ENCODE data around the gene NCKAP5.

NCKAP5 gene

DNA sequence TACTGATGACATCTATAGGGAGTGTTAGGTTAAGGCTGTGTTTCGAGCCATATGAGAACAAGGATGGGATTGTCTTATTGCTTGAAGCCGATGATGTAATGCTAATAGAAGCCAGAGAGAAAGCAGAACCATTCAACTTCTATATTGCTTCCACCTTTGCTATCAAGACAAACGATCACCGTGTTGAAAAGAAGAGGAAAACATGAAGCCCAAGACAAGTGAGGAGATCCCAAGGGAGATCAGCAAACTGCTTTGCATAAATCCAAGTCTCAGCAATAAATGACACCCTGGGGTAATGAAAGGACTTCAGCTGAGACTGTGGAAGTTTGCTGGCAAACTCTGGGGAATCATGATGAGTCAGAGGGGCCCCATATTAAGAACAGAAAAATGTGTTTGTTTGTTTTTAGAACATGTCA, 206.2 kb downstream of the NCKAP5 start:
- H2AK5ac ChIP-seq (ENCODE audit: low read length, severe bottlenecking) = no peak overlapping the region
- H3K79me1 ChIP-seq (replicated peaks; ENCODE audit: low read length, poor library complexity, severe bottlenecking) = peaks cover 1% of the 10 kb centered on the region
- no peak overlapping the region for H3K14ac ChIP-seq (ENCODE audit: low read length in 2 of 2)
- H3K9me3 ChIP-seq (ENCODE audit: control insufficient read depth, low read length) = no peaks in the 10 kb centered on the region
- H2BK120ac ChIP-seq (ENCODE audit: low read depth, low read length) = no peak overlapping the region
- no peaks in the 10 kb centered on the region for H3K36me3 ChIP-seq (ENCODE audit: control insufficient read depth in 1 of 2, insufficient read depth in 2 of 2, low read depth in 1 of 2, low read length in 2 of 2)
- 32% methylated on average over 3 of the region's 4 CpGs for WGBS
- H4K8ac ChIP-seq (ENCODE audit: low read length) = no peak overlapping the region
- no peak overlapping the region for H3K4me3 ChIP-seq (ENCODE audit: insufficient read depth in 1 of 2, low read depth in 1 of 2, low read length in 2 of 2)
- H4K91ac ChIP-seq (ENCODE audit: low read length) = no peak overlapping the region
- H2BK15ac ChIP-seq (ENCODE audit: low read depth, poor library complexity, severe bottlenecking) = no peak overlapping the region
- DNase-seq = peak; percentile 30
- no peaks in the 10 kb centered on the region for H3K27me3 ChIP-seq (ENCODE audit: control insufficient read depth in 1 of 2, insufficient read depth in 1 of 2, low read length in 2 of 2)
- H3K4me2 ChIP-seq (ENCODE audit: low read length, poor library complexity, severe bottlenecking) = peak overlapping the region; percentile 45
- H3K9ac ChIP-seq (ENCODE audit: low read length) = no peak overlapping the region
- no peak overlapping the region for H3K4ac ChIP-seq (ENCODE audit: low read depth in 1 of 2, low read length in 2 of 2)
- no peak overlapping the region for H2BK12ac ChIP-seq (ENCODE audit: low read length in 2 of 2)
- H3K18ac ChIP-seq (ENCODE audit: low read depth in 1 of 2, low read length in 2 of 2) = no peak overlapping the region
- H3K23ac ChIP-seq (ENCODE audit: low read length in 2 of 2) = no peak overlapping the region
- H3K4me1 ChIP-seq (ENCODE audit: control insufficient read depth, insufficient read depth, low read depth, low read length) = no peaks in the 10 kb centered on the region
- no peak overlapping the region for H2BK5ac ChIP-seq (ENCODE audit: low read depth, low read length, poor library complexity, severe bottlenecking)
- H2AFZ ChIP-seq (ENCODE audit: low read depth, low read length) = no peak overlapping the region
- peak overlapping the region; percentile 13 for H3K27ac ChIP-seq (ENCODE audit: low read length, poor library complexity, severe bottlenecking)

DNA sequence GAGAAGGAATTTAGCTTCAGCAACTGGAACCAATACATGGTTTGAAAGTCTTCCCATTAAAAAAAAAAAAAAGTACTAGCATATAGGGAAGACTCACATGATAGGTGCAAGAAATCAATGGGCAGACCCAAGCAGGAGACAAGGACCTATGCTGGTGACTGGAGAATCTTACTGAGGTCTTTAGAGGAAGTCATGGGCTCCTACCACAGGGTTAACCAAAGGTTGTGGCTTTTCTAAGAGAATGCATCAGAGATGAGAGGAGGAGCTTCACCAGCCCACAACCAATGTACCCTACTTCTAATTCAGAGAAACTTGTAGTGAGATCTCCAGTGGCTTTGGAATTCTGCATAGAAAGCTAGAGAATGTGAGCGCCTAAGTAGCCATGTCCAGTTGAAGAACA, 207.4 kb downstream of the NCKAP5 start:
- no peak overlapping the region for H3K23ac ChIP-seq (ENCODE audit: low read length in 2 of 2)
- H3K4me2 ChIP-seq (ENCODE audit: low read length, poor library complexity, severe bottlenecking) = no peak overlapping the region
- no peaks in the 10 kb centered on the region for H3K36me3 ChIP-seq (ENCODE audit: control insufficient read depth in 1 of 2, insufficient read depth in 2 of 2, low read depth in 1 of 2, low read length in 2 of 2)
- H2BK15ac ChIP-seq (ENCODE audit: low read depth, poor library complexity, severe bottlenecking) = no peak overlapping the region
- H3K14ac ChIP-seq (ENCODE audit: low read length in 2 of 2) = no peak overlapping the region
- 79% methylated on average over 1 of the region's 1 CpG for WGBS
- no peak overlapping the region for H3K9ac ChIP-seq (ENCODE audit: low read length)
- H4K8ac ChIP-seq (ENCODE audit: low read length) = no peak overlapping the region
- H3K9me3 ChIP-seq (ENCODE audit: control insufficient read depth, low read length) = no peaks in the 10 kb centered on the region
- peaks cover 1% of the 10 kb centered on the region for H3K79me1 ChIP-seq (replicated peaks; ENCODE audit: low read length, poor library complexity, severe bottlenecking)
- no peak overlapping the region for H2BK12ac ChIP-seq (ENCODE audit: low read length in 2 of 2)
- H3K4me1 ChIP-seq (ENCODE audit: control insufficient read depth, insufficient read depth, low read depth, low read length) = no peaks in the 10 kb centered on the region
- H2AK5ac ChIP-seq (ENCODE audit: low read length, severe bottlenecking) = no peak overlapping the region
- no peak overlapping the region for H2BK5ac ChIP-seq (ENCODE audit: low read depth, low read length, poor library complexity, severe bottlenecking)
- no peak overlapping the region for H3K18ac ChIP-seq (ENCODE audit: low read depth in 1 of 2, low read length in 2 of 2)
- H2AFZ ChIP-seq (ENCODE audit: low read depth, low read length) = no peak overlapping the region
- H3K4ac ChIP-seq (ENCODE audit: low read depth in 1 of 2, low read length in 2 of 2) = no peak overlapping the region
- H3K27ac ChIP-seq (ENCODE audit: low read length, poor library complexity, severe bottlenecking) = no peak overlapping the region
- no peak overlapping the region for H2BK120ac ChIP-seq (ENCODE audit: low read depth, low read length)
- H3K4me3 ChIP-seq (ENCODE audit: insufficient read depth in 1 of 2, low read depth in 1 of 2, low read length in 2 of 2) = no peak overlapping the region
- H4K91ac ChIP-seq (ENCODE audit: low read length) = no peak overlapping the region
- no peak for DNase-seq
- no peaks in the 10 kb centered on the region for H3K27me3 ChIP-seq (ENCODE audit: control insufficient read depth in 1 of 2, insufficient read depth in 1 of 2, low read length in 2 of 2)

DNA sequence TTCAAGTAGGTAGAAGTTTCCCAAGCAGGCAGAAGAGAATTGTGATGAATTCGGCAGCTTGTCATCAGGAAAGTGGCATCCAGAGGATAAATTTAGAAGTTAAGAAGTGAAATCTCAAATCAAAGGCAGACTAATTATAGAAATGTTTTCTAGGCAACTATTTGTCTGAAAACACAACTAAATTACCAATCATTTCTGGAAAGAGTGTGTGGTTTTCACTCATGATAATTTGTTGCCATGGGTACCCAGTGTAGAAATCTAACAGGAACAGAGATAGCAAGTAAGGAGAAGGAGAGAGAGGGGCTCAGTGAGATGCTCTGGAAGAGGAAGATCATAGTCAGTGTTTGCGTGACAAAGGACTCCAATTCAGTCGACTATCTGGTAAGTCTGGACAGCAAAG, 208.1 kb downstream of the NCKAP5 start:
- H2BK12ac ChIP-seq (ENCODE audit: low read length in 2 of 2) = no peak overlapping the region
- H3K18ac ChIP-seq (ENCODE audit: low read depth in 1 of 2, low read length in 2 of 2) = no peak overlapping the region
- H2AFZ ChIP-seq (ENCODE audit: low read depth, low read length) = no peak overlapping the region
- H2BK120ac ChIP-seq (ENCODE audit: low read depth, low read length) = no peak overlapping the region
- H3K4me1 ChIP-seq (ENCODE audit: control insufficient read depth, insufficient read depth, low read depth, low read length) = no peaks in the 10 kb centered on the region
- no peak overlapping the region for H4K91ac ChIP-seq (ENCODE audit: low read length)
- no peaks in the 10 kb centered on the region for H3K36me3 ChIP-seq (ENCODE audit: control insufficient read depth in 1 of 2, insufficient read depth in 2 of 2, low read depth in 1 of 2, low read length in 2 of 2)
- H4K8ac ChIP-seq (ENCODE audit: low read length) = no peak overlapping the region
- no peak overlapping the region for H3K14ac ChIP-seq (ENCODE audit: low read length in 2 of 2)
- no peak overlapping the region for H3K4me2 ChIP-seq (ENCODE audit: low read length, poor library complexity, severe bottlenecking)
- WGBS = 72% methylated on average over 3 of the region's 3 CpGs
- H2AK5ac ChIP-seq (ENCODE audit: low read length, severe bottlenecking) = no peak overlapping the region
- no peak overlapping the region for H3K27ac ChIP-seq (ENCODE audit: low read length, poor library complexity, severe bottlenecking)
- peaks cover 1% of the 10 kb centered on the region for H3K79me1 ChIP-seq (replicated peaks; ENCODE audit: low read length, poor library complexity, severe bottlenecking)
- H2BK15ac ChIP-seq (ENCODE audit: low read depth, poor library complexity, severe bottlenecking) = no peak overlapping the region
- no peak overlapping the region for H3K4ac ChIP-seq (ENCODE audit: low read depth in 1 of 2, low read length in 2 of 2)
- no peak for DNase-seq
- no peak overlapping the region for H3K9ac ChIP-seq (ENCODE audit: low read length)
- no peaks in the 10 kb centered on the region for H3K9me3 ChIP-seq (ENCODE audit: control insufficient read depth, low read length)
- no peak overlapping the region for H3K4me3 ChIP-seq (ENCODE audit: insufficient read depth in 1 of 2, low read depth in 1 of 2, low read length in 2 of 2)
- H2BK5ac ChIP-seq (ENCODE audit: low read depth, low read length, poor library complexity, severe bottlenecking) = no peak overlapping the region
- H3K27me3 ChIP-seq (ENCODE audit: control insufficient read depth in 1 of 2, insufficient read depth in 1 of 2, low read length in 2 of 2) = no peaks in the 10 kb centered on the region
- no peak overlapping the region for H3K23ac ChIP-seq (ENCODE audit: low read length in 2 of 2)

DNA sequence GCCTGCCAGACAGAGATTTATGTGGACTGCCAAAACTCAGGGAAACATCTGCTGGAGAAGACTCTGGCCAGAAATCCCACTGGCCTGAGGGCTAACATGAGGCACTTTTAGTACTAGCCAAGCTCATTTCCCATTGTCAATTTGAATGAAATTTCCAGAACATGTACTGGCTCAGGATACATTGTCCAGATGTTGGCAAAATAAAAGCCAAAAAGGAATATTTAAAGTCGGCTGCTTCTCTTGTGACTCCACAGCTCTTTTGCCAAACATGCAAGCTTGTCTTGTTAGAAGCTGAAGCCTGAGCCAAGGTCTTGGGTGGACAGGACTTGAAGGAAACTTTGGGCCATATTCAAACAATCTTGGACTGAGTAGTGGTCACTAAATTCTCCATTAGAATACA, 215.5 kb downstream of the NCKAP5 start:
- Histone ChIP-seq H2AFZ (ENCODE audit: low read depth, low read length) (no peak overlapping the region), H3K27ac (ENCODE audit: low read length, poor library complexity, severe bottlenecking) (no peak overlapping the region), H3K23ac (ENCODE audit: low read length in 2 of 2) (no peak overlapping the region), H3K9ac (ENCODE audit: low read length) (no peak overlapping the region), H3K18ac (ENCODE audit: low read depth in 1 of 2, low read length in 2 of 2) (no peak overlapping the region), H3K27me3 (ENCODE audit: control insufficient read depth in 1 of 2, insufficient read depth in 1 of 2, low read length in 2 of 2) (peaks cover 0 to 3% of the 10 kb centered on the region in 2 experiments), H2BK15ac (ENCODE audit: low read depth, poor library complexity, severe bottlenecking) (no peak overlapping the region), H4K8ac (ENCODE audit: low read length) (no peak overlapping the region), H2BK12ac (ENCODE audit: low read length in 2 of 2) (no peak overlapping the region), H3K4me1 (ENCODE audit: control insufficient read depth, insufficient read depth, low read depth, low read length) (no peaks in the 10 kb centered on the region), H2BK120ac (ENCODE audit: low read depth, low read length) (no peak overlapping the region), H3K79me1 (replicated peaks; ENCODE audit: low read length, poor library complexity, severe bottlenecking) (peaks cover 1% of the 10 kb centered on the region), H3K4ac (ENCODE audit: low read depth in 1 of 2, low read length in 2 of 2) (no peak overlapping the region), H3K14ac (ENCODE audit: low read length in 2 of 2) (no peak overlapping the region), H4K91ac (ENCODE audit: low read length) (no peak overlapping the region), H2AK5ac (ENCODE audit: low read length, severe bottlenecking) (no peak overlapping the region), H3K4me3 (ENCODE audit: insufficient read depth in 1 of 2, low read depth in 1 of 2, low read length in 2 of 2) (no peak overlapping the region), H3K9me3 (ENCODE audit: control insufficient read depth, low read length) (no peaks in the 10 kb centered on the region), H3K4me2 (ENCODE audit: low read length, poor library complexity, severe bottlenecking) (no peak overlapping the region), H2BK5ac (ENCODE audit: low read depth, low read length, poor library complexity, severe bottlenecking) (no peak overlapping the region), H3K36me3 (ENCODE audit: control insufficient read depth in 1 of 2, insufficient read depth in 2 of 2, low read depth in 1 of 2, low read length in 2 of 2) (no peaks in the 10 kb centered on the region)
- no peak for DNase-seq
- 78% methylated on average over 1 of the region's 1 CpG for WGBS
